ENCODE measurements around the gene FZD4. TPM values are rescaled to one million over a fixed set of nuclear protein-coding genes. Genes with fewer than 3 reads are reported as not detected.
"Not testable (repeated sequence)": the region's sequence is repeated elsewhere in the genome, so short reads cannot be mapped to it uniquely, and the experiment has no call there.

The FZD4 gene
- 10 to 100 TPM; 12.5 to 26.1 (median 17.1) TPM for total RNA-seq
- long read RNA-seq, partial matches to known transcripts, result 0 of 3 reads
- long read RNA-seq, other reads (novel, unspliced or antisense), result 3 of 3 reads

- no peaks in the 10 kb centered on the region for H3K9me3 ChIP-seq
- H3K27me3 ChIP-seq, result no peaks in the 10 kb centered on the region
- H3K36me3 ChIP-seq, result peaks cover 0 to 7% (median 0%) of the 10 kb centered on the region in 4 donors
- peak within 1 kb of the TSS; percentile 81 to 86 (median 85) for H3K4me3 ChIP-seq
- intact Hi-C loops (cut with DNase I), result no loop called here
- ATAC-seq (peak; percentile 84 to 94 (median 88)), DNase-seq (peak; percentile 94 to 95 (median 95))
- peaks cover 0 to 7% (median 0%) of the 10 kb centered on the region in 4 donors for H3K4me1 ChIP-seq
- TF ChIP-seq POLR2A (IDR thresholded peaks at IDR 0.05), result peak; percentile 99
- TF ChIP-seq, protein P1, sequence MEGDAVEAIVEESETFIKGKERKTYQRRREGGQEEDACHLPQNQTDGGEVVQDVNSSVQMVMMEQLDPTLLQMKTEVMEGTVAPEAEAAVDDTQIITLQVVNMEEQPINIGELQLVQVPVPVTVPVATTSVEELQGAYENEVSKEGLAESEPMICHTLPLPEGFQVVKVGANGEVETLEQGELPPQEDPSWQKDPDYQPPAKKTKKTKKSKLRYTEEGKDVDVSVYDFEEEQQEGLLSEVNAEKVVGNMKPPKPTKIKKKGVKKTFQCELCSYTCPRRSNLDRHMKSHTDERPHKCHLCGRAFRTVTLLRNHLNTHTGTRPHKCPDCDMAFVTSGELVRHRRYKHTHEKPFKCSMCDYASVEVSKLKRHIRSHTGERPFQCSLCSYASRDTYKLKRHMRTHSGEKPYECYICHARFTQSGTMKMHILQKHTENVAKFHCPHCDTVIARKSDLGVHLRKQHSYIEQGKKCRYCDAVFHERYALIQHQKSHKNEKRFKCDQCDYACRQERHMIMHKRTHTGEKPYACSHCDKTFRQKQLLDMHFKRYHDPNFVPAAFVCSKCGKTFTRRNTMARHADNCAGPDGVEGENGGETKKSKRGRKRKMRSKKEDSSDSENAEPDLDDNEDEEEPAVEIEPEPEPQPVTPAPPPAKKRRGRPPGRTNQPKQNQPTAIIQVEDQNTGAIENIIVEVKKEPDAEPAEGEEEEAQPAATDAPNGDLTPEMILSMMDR (IDR thresholded peaks at IDR 0.05), result peak; percentile 11 to 44 (median 36)
- WGBS (ENCODE audit: insufficient coverage, low coverage, low lambda C conversion rate, missing lambda C conversion rate), result 0% methylated on average over 15 of the region's 64 CpGs
- H3K27ac ChIP-seq, result peak within 1 kb of the TSS; percentile 79 to 93 (median 87)
Measured at GRCh38 chr11:86955361-86956120, at the start of gene FZD4. FZD4 (minus strand) TSS chr11:86955395; CDS start chr11:86955085, 310 bp downstream.

- DNase-seq; ATAC-seq; intact Hi-C loops (cut with DNase I); H3K4me3 ChIP-seq; H3K4me1 ChIP-seq; H3K27me3 ChIP-seq; H3K36me3 ChIP-seq; H3K9me3 ChIP-seq; H3K27ac ChIP-seq: not testable (repeated sequence)
- 83% methylated on average over 4 of the region's 4 CpGs for WGBS (ENCODE audit: insufficient coverage, low coverage, low lambda C conversion rate, missing lambda C conversion rate)
Measured at GRCh38 chr11:87004281-87004680, 49.1 kb upstream of the FZD4 start.

DNA sequence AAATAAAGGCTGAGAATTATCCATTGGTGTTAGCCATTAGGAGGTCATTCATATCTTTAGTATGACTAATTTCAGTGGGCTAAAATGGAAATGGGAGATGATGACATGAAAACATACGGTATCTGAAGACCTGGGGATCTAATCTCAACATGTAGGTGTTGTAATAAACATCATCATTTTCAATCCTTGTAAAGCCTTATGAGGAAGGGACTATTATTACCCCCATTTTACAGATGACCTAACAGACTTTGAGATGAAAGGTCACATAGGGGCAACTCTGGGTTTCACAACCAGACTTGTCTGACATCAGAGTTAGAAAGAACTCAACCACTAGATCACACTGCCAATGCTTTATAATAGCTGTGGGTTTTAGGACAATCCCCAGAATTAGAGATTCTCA, 47.7 kb upstream of the FZD4 start:
- TF ChIP-seq POLR2A (IDR thresholded peaks at IDR 0.05), result no peak
- TF ChIP-seq, protein P1 (IDR thresholded peaks at IDR 0.05), result no peak
- no peak overlapping the region for H3K27ac ChIP-seq
- no peaks in the 10 kb centered on the region for H3K27me3 ChIP-seq
- intact Hi-C loops (cut with DNase I), result no loop called here
- DNase-seq, result no peak
- no peaks in the 10 kb centered on the region for H3K36me3 ChIP-seq
- 86% methylated on average over 1 of the region's 1 CpG for WGBS (ENCODE audit: insufficient coverage, low coverage, low lambda C conversion rate, missing lambda C conversion rate)
- no peak overlapping the region for H3K4me3 ChIP-seq
- H3K9me3 ChIP-seq, result no peaks in the 10 kb centered on the region
- no peak for ATAC-seq
- no peaks in the 10 kb centered on the region for H3K4me1 ChIP-seq

DNA sequence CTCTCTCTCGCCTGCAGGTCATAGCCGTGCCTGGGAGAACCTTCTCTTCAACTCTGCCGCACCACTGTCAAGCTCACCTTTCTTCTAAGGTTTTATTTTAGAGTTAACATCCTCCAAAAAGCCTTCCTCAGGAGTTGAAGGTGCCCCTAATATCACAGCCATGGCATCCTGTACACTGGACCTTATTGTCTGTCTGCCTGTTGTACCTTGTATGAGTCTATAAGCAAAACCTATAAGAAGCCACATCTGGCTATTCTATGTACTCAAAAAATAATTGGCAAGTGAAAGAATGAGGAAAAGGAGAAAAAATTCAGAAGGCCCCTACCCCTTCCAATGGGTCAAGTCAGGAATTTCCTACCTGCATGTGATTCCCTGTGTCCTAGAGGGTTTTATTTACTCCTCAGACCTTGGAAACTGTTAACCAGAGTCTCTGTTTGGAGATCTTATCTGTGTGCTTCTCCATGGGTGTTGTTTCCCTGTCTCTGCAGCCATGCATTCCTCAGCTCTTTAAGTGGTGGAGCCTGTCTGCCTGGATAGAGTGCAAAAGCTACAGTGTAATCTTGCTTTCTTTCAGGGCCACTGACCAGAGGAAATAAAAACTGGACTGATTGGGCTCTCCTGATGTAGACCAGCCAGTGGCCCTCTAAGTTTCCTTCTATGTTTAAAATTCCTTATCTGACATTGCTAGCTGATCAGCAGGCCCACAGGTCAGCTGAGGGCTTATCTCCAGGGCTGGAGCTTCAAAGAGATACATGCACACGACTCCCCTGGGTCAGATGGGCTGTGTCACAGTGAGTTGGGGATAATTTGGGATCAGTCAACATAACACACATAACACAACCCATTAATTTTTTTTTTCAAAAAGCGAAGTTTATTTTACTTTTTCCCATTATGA, 44.9 kb upstream of the FZD4 start:
- H3K9me3 ChIP-seq, result no peaks in the 10 kb centered on the region
- intact Hi-C loops (cut with DNase I), result no loop called here
- H3K36me3 ChIP-seq, result no peaks in the 10 kb centered on the region
- no peak overlapping the region for H3K4me3 ChIP-seq
- no peaks in the 10 kb centered on the region for H3K4me1 ChIP-seq
- H3K27ac ChIP-seq, result no peak overlapping the region
- DNase-seq, result no peak
- WGBS (ENCODE audit: insufficient coverage, low coverage, low lambda C conversion rate, missing lambda C conversion rate), result 50% methylated on average over 4 of the region's 5 CpGs
- peak in 3 of 4 donors; percentile 31 to 54 (median 38) for ATAC-seq
- H3K27me3 ChIP-seq, result no peaks in the 10 kb centered on the region
- TF ChIP-seq, protein P1 (IDR thresholded peaks at IDR 0.05), result no peak
- no peak for TF ChIP-seq POLR2A (IDR thresholded peaks at IDR 0.05)
